Activated CD4-positive, alpha-beta T cell treated with anti-CD3 and anti-CD28 coated beads, Interleukin-2, amount 10 ng/mL, durations not matched to agents 7 days and 5 days (primary cell): ENCODE results near the gene BCL7A. TPM values are rescaled to one million over a fixed set of nuclear protein-coding genes. Genes with fewer than 3 reads are reported as not detected.
"Not testable (repeated sequence)": the region's sequence is repeated elsewhere in the genome, so short reads cannot be mapped to it uniquely, and the experiment has no call there.

Experiments
- CTCF ChIA-PET: fragments of 350-600 bp; sonication (Branson Sonifier 250); formaldehyde crosslinking; loops from one replicate; lab custom pipeline; 2021; ENCODE audit warnings: antibody characterized with exemption; lab: Charles Lee
- POLR2A ChIA-PET: fragments of 350-600 bp; sonication (Branson Sonifier 250); formaldehyde crosslinking; loops from one replicate; lab custom pipeline; 2021; ENCODE audit warnings: antibody characterized with exemption; lab: Charles Lee
- DNase-seq: peaks from one replicate; pipeline ENCODE4 v3.0.0-alpha.2; 2020
- H3K27ac Mint-ChIP-seq: one replicate; pipeline ENCODE4 v1.8.0; 2021; ENCODE audit warnings: mild to moderate bottlenecking, moderate library complexity, mixed read lengths
- H3K27me3 Mint-ChIP-seq: one replicate; pipeline ENCODE4 v1.8.0; 2021; ENCODE audit warnings: mixed read lengths
- H3K36me3 Mint-ChIP-seq: one replicate; pipeline ENCODE4 v1.8.0; 2021; ENCODE audit warnings: low read depth, mixed read lengths
- H3K4me1 Mint-ChIP-seq: one replicate; pipeline ENCODE4 v1.8.0; 2021; ENCODE audit warnings: mixed read lengths
- H3K4me3 Mint-ChIP-seq: one replicate; pipeline ENCODE4 v1.8.0; 2021; ENCODE audit warnings: mild to moderate bottlenecking, moderate library complexity, mixed read lengths
- H3K9me3 Mint-ChIP-seq: one replicate; pipeline ENCODE4 v1.8.0; 2021; ENCODE audit warnings: mixed read lengths
- total RNA-seq, 2 experiments: library from RNA; stranded (reverse); gene quantifications; one replicate each; pipeline ENCODE4 v1.2.3, GENCODE V29; 2021

Gene BCL7A
- total RNA-seq, 2 experiments from 2014 or later, result 8.5 to 8.7 TPM

GRCh38 chr12:122032580-122032979, 10.9 kb downstream of the BCL7A start:
- POLR2A ChIA-PET, result no interaction called here
- Mint-ChIP-seq H3K4me3 (no peak overlapping the region), H3K27ac (no peak overlapping the region), H3K9me3 (no peaks in the 10 kb centered on the region), H3K4me1 (peaks cover 4% of the 10 kb centered on the region), H3K27me3 (no peaks in the 10 kb centered on the region), H3K36me3 (peaks cover 3% of the 10 kb centered on the region)
- DNase-seq, result no peak
- CTCF ChIA-PET, result interaction anchor here (0.6 kb wide), 1 partner anchor 182 kb away, joined by 3 read pairs; no protein-coding TSS in a partner anchor

- H3K36me3 Mint-ChIP-seq, result peaks cover 3% of the 10 kb centered on the region
- CTCF ChIA-PET, result no interaction called here
- H3K4me1 Mint-ChIP-seq, result no peaks in the 10 kb centered on the region
- H3K4me3 Mint-ChIP-seq, result no peak overlapping the region
- DNase-seq, result no peak
- POLR2A ChIA-PET, result no interaction called here
- H3K9me3 Mint-ChIP-seq, result no peaks in the 10 kb centered on the region
- no peaks in the 10 kb centered on the region for H3K27me3 Mint-ChIP-seq
- no peak overlapping the region for H3K27ac Mint-ChIP-seq
Observed at GRCh38 chr12:122035292-122035691, 13.6 kb downstream of the BCL7A start.

GRCh38 chr12:122036153-122036552, 14.5 kb downstream of the BCL7A start:
- H3K4me3 Mint-ChIP-seq, result no peak overlapping the region
- H3K27me3 Mint-ChIP-seq, result no peaks in the 10 kb centered on the region
- no peaks in the 10 kb centered on the region for H3K4me1 Mint-ChIP-seq
- H3K36me3 Mint-ChIP-seq, result peaks cover 3% of the 10 kb centered on the region
- no peaks in the 10 kb centered on the region for H3K9me3 Mint-ChIP-seq
- no peak overlapping the region for H3K27ac Mint-ChIP-seq
- no peak for DNase-seq
- ChIA-PET POLR2A (no interaction called here), CTCF (interaction anchor here (0.6 kb wide), 3 partner anchors 27 to 599 kb away, joined by 3 to 4 read pairs (median 3); no protein-coding TSS in a partner anchor)

- ChIA-PET CTCF (interaction anchor here (0.7 kb wide), 1 partner anchor 82 kb away, joined by 3 read pairs; no protein-coding TSS in a partner anchor), POLR2A (no interaction called here)
- Mint-ChIP-seq H3K4me3 (no peak overlapping the region), H3K9me3 (no peaks in the 10 kb centered on the region), H3K27me3 (no peaks in the 10 kb centered on the region), H3K27ac (no peak overlapping the region), H3K4me1 (no peaks in the 10 kb centered on the region), H3K36me3 (peaks cover 5% of the 10 kb centered on the region)
- no peak for DNase-seq
Observed at GRCh38 chr12:122040579-122041386, 19.1 kb downstream of the BCL7A start.

GRCh38 chr12:122041458-122041857, 19.8 kb downstream of the BCL7A start:
- H3K4me1 Mint-ChIP-seq, POLR2A ChIA-PET, H3K9me3 Mint-ChIP-seq, H3K27ac Mint-ChIP-seq, H3K4me3 Mint-ChIP-seq, H3K36me3 Mint-ChIP-seq, H3K27me3 Mint-ChIP-seq, DNase-seq: not testable (repeated sequence)
- CTCF ChIA-PET, result interaction anchor here (0.7 kb wide), 1 partner anchor 82 kb away, joined by 3 read pairs; no protein-coding TSS in a partner anchor

DNA sequence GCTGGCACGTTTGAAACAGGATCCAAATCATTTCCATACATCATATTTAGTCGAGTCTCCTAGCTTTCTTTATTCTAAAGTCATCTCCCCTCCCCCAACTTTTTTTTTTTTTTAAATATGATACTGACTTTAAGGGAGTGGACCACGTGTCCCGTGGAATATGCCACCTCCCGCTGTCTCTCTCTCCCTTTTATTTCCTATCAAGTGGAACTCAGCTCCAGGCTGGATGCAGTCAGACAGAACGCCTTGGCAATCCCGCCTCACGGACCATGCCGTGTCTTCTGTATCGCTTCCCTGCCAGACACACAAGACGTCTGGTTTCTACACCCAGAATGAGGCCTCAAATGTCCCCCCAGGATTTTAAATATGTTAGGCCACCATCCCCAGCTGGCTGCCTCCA, 21.2 kb downstream of the BCL7A start:
- Mint-ChIP-seq H3K4me3 (no peak overlapping the region), H3K9me3 (no peaks in the 10 kb centered on the region), H3K27ac (no peak overlapping the region), H3K4me1 (no peaks in the 10 kb centered on the region), H3K36me3 (peaks cover 8% of the 10 kb centered on the region), H3K27me3 (no peaks in the 10 kb centered on the region)
- ChIA-PET POLR2A (no interaction called here), CTCF (interaction anchor here (0.7 to 1.5 kb wide), 5 partner anchors 9 to 681 kb away, joined by 3 to 7 read pairs (median 3); no protein-coding TSS in a partner anchor)
- no peak for DNase-seq

- no peak overlapping the region for H3K4me3 Mint-ChIP-seq
- DNase-seq, result no peak
- peaks cover 8% of the 10 kb centered on the region for H3K36me3 Mint-ChIP-seq
- H3K27ac Mint-ChIP-seq, result no peak overlapping the region
- H3K27me3 Mint-ChIP-seq, result no peaks in the 10 kb centered on the region
- CTCF ChIA-PET, result interaction anchor here (0.7 to 1.5 kb wide), 3 partner anchors 8 to 104 kb away, joined by 3 to 7 read pairs (median 6); no protein-coding TSS in a partner anchor
- H3K4me1 Mint-ChIP-seq, result no peaks in the 10 kb centered on the region
- POLR2A ChIA-PET, result no interaction called here
- no peaks in the 10 kb centered on the region for H3K9me3 Mint-ChIP-seq
Observed at GRCh38 chr12:122043476-122043875, 21.8 kb downstream of the BCL7A start.

DNA sequence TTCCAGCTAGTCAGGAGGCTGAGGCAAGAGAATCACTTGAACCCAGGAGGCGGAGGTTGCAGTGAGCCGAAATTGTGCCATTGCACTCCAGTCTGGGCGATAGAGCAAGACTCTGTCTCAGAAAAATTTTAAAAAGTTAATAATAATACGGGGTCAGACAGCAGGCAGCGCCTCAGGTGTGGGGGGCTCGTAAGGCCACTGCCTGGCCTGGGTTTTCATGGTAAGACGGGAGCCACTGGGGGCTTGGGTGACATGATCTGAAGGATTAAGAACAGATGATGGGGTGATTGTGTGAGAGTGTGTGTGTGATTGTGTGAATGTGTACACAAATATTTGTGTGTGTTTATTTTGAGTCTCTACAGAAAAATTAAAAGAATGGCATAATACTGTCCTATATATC, 23.6 kb downstream of the BCL7A start:
- Mint-ChIP-seq H3K4me1 (no peaks in the 10 kb centered on the region), H3K9me3 (no peaks in the 10 kb centered on the region), H3K27me3 (no peaks in the 10 kb centered on the region), H3K4me3 (no peak overlapping the region), H3K27ac (no peak overlapping the region), H3K36me3 (peaks cover 8% of the 10 kb centered on the region)
- ChIA-PET POLR2A (no interaction called here), CTCF (no interaction called here)
- no peak for DNase-seq

- Mint-ChIP-seq H3K4me1 (no peaks in the 10 kb centered on the region), H3K9me3 (no peaks in the 10 kb centered on the region), H3K27me3 (no peaks in the 10 kb centered on the region), H3K36me3 (peaks cover 8% of the 10 kb centered on the region), H3K4me3 (no peak overlapping the region), H3K27ac (no peak overlapping the region)
- ChIA-PET POLR2A (no interaction called here), CTCF (interaction anchor here (0.5 to 1.1 kb wide), 2 partner anchors 20 to 113 kb away, joined by 3 to 4 read pairs; no protein-coding TSS in a partner anchor)
- no peak for DNase-seq
Observed at GRCh38 chr12:122046145-122046544, 24.5 kb downstream of the BCL7A start.

DNA sequence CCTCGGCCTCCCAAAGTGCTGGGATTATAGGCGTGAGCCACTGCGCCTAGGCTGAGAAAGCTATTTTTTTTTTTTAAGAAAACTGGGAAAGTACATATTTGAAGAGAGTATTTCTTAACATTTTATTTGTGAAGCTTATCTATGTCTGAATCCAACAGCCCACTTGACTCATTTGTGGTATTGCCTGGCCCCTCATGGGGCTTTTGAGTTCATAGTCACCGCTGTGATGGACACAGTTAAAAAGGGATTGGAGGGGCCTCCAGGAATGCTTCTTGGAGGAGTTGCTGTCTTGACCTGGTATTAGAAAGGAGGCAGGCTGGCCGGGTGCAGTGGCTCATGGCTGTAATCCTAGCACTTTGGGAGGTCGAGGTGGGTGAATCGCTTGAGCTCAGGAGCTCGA, 26.5 kb downstream of the BCL7A start:
- POLR2A ChIA-PET, result no interaction called here
- Mint-ChIP-seq H3K4me3 (no peak overlapping the region), H3K4me1 (no peaks in the 10 kb centered on the region), H3K36me3 (peaks cover 6% of the 10 kb centered on the region), H3K27me3 (no peaks in the 10 kb centered on the region), H3K27ac (no peak overlapping the region), H3K9me3 (no peaks in the 10 kb centered on the region)
- DNase-seq, result no peak
- CTCF ChIA-PET, result interaction anchor here (0.6 to 1.3 kb wide), 4 partner anchors 17 to 642 kb away, joined by 3 to 4 read pairs (median 3); no protein-coding TSS in a partner anchor

DNA sequence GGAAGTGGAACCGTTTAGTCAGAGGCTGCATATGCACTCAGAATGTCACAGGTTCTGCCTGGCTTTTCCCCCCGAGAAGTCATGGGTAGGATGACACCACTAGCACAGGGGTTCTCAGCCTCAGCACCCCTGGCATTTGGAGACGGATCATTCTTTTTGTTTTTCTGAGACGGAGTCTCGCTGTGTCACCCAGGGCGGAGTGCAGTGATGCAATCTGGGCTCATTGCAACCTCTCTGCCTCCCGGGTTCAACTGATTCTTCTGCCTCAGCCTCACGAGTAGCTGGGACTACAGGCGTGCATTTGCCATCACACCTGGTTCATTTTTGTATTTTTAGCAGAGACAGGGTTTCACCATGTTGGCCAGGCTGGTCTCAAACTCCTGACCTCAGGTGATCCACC, 28.1 kb downstream of the BCL7A start:
- no peak overlapping the region for H3K27ac Mint-ChIP-seq
- DNase-seq, result no peak
- no peaks in the 10 kb centered on the region for H3K9me3 Mint-ChIP-seq
- ChIA-PET POLR2A (no interaction called here), CTCF (interaction anchor here (1.4 kb wide), 1 partner anchor 73 kb away, joined by 5 read pairs; no protein-coding TSS in a partner anchor)
- H3K4me1 Mint-ChIP-seq, result peaks cover 7% of the 10 kb centered on the region
- H3K27me3 Mint-ChIP-seq, result no peaks in the 10 kb centered on the region
- H3K4me3 Mint-ChIP-seq, result no peak overlapping the region
- H3K36me3 Mint-ChIP-seq, result peaks cover 5% of the 10 kb centered on the region

DNA sequence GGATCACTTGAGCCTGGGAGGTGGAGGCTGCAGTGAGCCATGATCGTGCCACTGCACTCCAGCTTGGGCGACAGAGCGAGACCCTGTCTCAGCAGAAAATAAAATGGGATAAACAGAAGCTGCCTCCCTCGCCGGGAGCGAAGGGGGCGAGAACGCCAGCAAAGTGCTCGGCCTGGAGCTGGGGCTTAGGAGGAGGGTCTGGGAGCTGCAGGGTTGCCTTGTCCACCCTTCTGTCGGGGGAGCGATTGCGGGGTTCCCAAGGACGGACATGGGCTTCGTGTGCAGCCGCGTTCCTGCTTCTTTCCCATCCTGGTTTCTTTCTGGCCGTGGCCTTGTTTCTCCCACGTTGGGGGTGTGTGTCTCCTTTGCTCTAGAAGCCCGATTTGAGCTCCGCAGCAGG, 29.0 kb downstream of the BCL7A start:
- Mint-ChIP-seq H3K27me3 (no peaks in the 10 kb centered on the region), H3K36me3 (peaks cover 4% of the 10 kb centered on the region), H3K4me1 (peaks cover 7% of the 10 kb centered on the region), H3K9me3 (no peaks in the 10 kb centered on the region), H3K27ac (no peak overlapping the region), H3K4me3 (no peak overlapping the region)
- CTCF ChIA-PET, result interaction anchor here (0.6 to 1.5 kb wide), 4 partner anchors 73 to 1231 kb away, joined by 3 to 5 read pairs (median 4); no protein-coding TSS in a partner anchor
- POLR2A ChIA-PET, result no interaction called here
- no peak for DNase-seq

- Mint-ChIP-seq H3K27me3 (no peaks in the 10 kb centered on the region), H3K4me1 (peaks cover 7% of the 10 kb centered on the region), H3K27ac (no peak overlapping the region), H3K9me3 (no peaks in the 10 kb centered on the region), H3K4me3 (no peak overlapping the region), H3K36me3 (peaks cover 2% of the 10 kb centered on the region)
- no peak for DNase-seq
- ChIA-PET CTCF (interaction anchor here (0.6 to 1.5 kb wide), 7 partner anchors 9 to 1232 kb away, joined by 3 to 6 read pairs (median 4); no protein-coding TSS in a partner anchor), POLR2A (no interaction called here)
Observed at GRCh38 chr12:122051231-122051876, 29.7 kb downstream of the BCL7A start.
